Esophagus squamous epithelium (tissue), 4 donors: ENCODE data around the gene NR1H2.

Experiments used
- CTCF ChIP-seq, 6 experiments: fragments of 450-650 bp in 4 of 6; fragments of 200-600 bp in 2 of 6; sonication (generic) in 2 of 6; IDR thresholded peaks; one replicate each; pipeline ENCODE4 v1.5.1; 2016 to 2019; ENCODE audit warnings: antibody characterized with exemption in 6 of 6, mild to moderate bottlenecking in 4 of 6, moderate library complexity in 4 of 6
- POLR2A ChIP-seq, 4 donors: fragments of 450-650 bp; IDR thresholded peaks; one replicate each; pipeline ENCODE4 v1.6.1; 2017; ENCODE audit warnings: antibody characterized with exemption in 4 of 4, mild to moderate bottlenecking in 4 of 4, moderate library complexity in 3 of 4

- TF ChIP-seq CTCF (IDR thresholded peaks at IDR 0.05) (no peak), POLR2A (IDR thresholded peaks at IDR 0.05) (no peak)
Measured at GRCh38 chr19:50380751-50381151, 4.5 kb downstream of the NR1H2 start.
